Ovary (tissue), 9 donors: ENCODE results near the gene SIRPA. TPM values are rescaled to one million over a fixed set of nuclear protein-coding genes. Genes with fewer than 3 reads are reported as not detected.

ENCODE experiments used
- DNase-seq, 5 donors: peaks; one replicate each; pipeline ENCODE4 v3.0.0-alpha.2; 2019 to 2020
- H3K27ac ChIP-seq, 2 donors: fragments of 200-600 bp; one replicate each; pipeline versions ENCODE4 v1.5.1 to v1.8.0; 2019 to 2022
- H3K27me3 ChIP-seq: fragments of 200-600 bp; one replicate; pipeline ENCODE4 v1.8.0; 2022
- H3K36me3 ChIP-seq: fragments of 200-600 bp; sonication (generic); one replicate; pipeline ENCODE4 v1.5.1; 2019
- H3K4me1 ChIP-seq: one replicate; pipeline ENCODE4 v1.8.1; 2013; ENCODE audit warnings: mild to moderate bottlenecking, moderate library complexity; ENCODE audit not compliant: insufficient read depth
- H3K4me3 ChIP-seq: fragments of 200-600 bp; sonication (generic); one replicate; pipeline ENCODE4 v1.5.1; 2017
- H3K9me3 ChIP-seq, 2 donors: fragments of 200-600 bp in 1 of 2; sonication (generic) in 1 of 2; one replicate each; pipeline versions ENCODE4 v1.5.1 to v1.8.1; 2013 to 2019; ENCODE audit warnings: mild to moderate bottlenecking in 1 of 2, moderate library complexity in 1 of 2
- EP300 ChIP-seq: sonication (generic); formaldehyde crosslinking; IDR thresholded peaks from one replicate; pipeline ENCODE4 v1.6.1; 2017; ENCODE audit warnings: antibody characterized with exemption
- POLR2A ChIP-seq: fragments of 450-650 bp; IDR thresholded peaks from one replicate; pipeline ENCODE4 v1.6.1; 2017; ENCODE audit warnings: antibody characterized with exemption, mild to moderate bottlenecking, moderate library complexity
- whole genome bisulfite sequencing, 3 donors: extraction: QIAGEN DNeasy Blood & Tissue Kit in 1 of 3; methylation state at CpG; one replicate each; pipeline versions ENCODE4 v1.1.5 to v1.1.7; 2013 to 2017; 5-methylcytosine and 5-hydroxymethylcytosine counted together
- intact Hi-C, 4 donors: fragments of 100-400 bp; cut with DNase I; formaldehyde crosslinking; loops; one replicate each; pipeline versions ENCODE4 v1.11.0 to v1.15.1; 2022 to 2023
- polyA plus RNA-seq, 2 donors: library from polyadenylated mRNA; stranded (reverse); fragments of 200-250 nt in 1 of 2; fragments of 350-450 nt in 1 of 2; fragmentation: Illumina TruSeq in 1 of 2; extraction: RNeasy Lipid Tissue Mini Kit (QIAGEN cat#74804) in 1 of 2; gene quantifications; one replicate each; pipeline ENCODE4 v1.2.3, GENCODE V29; 2013 to 2014
- total RNA-seq, 7 donors: library from RNA; depleted of rRNA in 2 of 7; stranded (reverse); fragments of >200 nt in 2 of 7; fragmentation: NEBNext Ultra II Directional in 3 of 7; extraction: Animal tissue kit (Norgen Biotek cat#: 25700) in 3 of 7; gene quantifications; one replicate each; pipeline versions ENCODE4 v1.1.0 to v1.2.4, GENCODE V29; 2016 to 2023
- TF ChIP-seq, protein P1 (sequence below), 3 donors: fragments of 450-650 bp in 2 of 3; fragments of 200-600 bp in 1 of 3; IDR thresholded peaks; one replicate each; pipeline versions ENCODE4 v1.5.1 to v1.8.0; 2016 to 2022; ENCODE audit warnings: antibody characterized with exemption in 3 of 3, mild to moderate bottlenecking in 1 of 3
- donor health status: DM: no; HTN: no; CAD: no; lungs with moderate emphysema.
- donor health status: DM: no; HTN: no; CAD: no.
- donor health status: Bipolar disorder and iron deficiency.
- donor health status: DM: yes; HTN: yes; CAD: no.
- donor health status: DM: no; HTN: no; CAD: no.
- donor health status: DM: yes; HTN: yes; CAD: no.

The SIRPA gene
- total and polyA plus RNA-seq, 9 donors = 15.7 to 45.6 (median 28.3) TPM

DNA sequence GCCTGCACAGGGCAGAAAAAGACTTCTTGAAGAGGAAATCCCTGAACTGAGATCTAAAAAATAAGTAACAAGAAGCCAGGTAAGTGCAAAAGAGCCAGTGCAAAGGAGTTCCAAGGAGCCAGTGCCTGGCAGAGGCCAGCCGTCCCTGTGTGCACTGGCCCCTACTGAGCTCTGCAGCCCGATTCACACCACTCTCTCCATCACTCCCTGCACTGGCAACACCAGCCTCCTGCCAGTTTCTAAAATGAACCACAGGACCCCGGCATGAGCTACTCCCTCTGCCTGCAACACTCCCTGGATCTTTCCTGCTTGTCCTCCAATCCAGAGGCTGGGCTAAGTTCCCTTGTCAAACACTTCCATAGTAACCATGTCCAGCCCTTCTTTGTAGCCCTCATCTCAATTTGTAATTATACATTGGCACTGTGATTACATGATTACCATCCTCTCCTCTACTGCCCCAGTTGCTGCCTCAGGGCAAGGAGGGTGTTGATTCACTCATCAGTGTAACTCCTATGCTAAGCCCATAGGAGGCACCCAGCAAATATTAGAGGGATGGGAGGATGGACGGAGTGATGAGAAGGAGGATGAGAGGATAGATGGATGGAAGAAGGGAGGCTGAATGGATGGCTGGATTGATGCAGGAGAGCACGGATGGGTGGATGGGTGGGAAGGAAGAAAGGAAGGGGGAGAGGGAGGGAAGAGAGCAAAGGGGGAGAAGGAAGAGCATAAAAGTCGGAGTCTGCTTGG is 49.3 kb downstream of the SIRPA start:
- no peak overlapping the region for H3K27ac ChIP-seq
- peaks cover 7% of the 10 kb centered on the region for H3K4me1 ChIP-seq
- no peak for DNase-seq
- TF ChIP-seq POLR2A = no peak
- TF ChIP-seq, protein P1, sequence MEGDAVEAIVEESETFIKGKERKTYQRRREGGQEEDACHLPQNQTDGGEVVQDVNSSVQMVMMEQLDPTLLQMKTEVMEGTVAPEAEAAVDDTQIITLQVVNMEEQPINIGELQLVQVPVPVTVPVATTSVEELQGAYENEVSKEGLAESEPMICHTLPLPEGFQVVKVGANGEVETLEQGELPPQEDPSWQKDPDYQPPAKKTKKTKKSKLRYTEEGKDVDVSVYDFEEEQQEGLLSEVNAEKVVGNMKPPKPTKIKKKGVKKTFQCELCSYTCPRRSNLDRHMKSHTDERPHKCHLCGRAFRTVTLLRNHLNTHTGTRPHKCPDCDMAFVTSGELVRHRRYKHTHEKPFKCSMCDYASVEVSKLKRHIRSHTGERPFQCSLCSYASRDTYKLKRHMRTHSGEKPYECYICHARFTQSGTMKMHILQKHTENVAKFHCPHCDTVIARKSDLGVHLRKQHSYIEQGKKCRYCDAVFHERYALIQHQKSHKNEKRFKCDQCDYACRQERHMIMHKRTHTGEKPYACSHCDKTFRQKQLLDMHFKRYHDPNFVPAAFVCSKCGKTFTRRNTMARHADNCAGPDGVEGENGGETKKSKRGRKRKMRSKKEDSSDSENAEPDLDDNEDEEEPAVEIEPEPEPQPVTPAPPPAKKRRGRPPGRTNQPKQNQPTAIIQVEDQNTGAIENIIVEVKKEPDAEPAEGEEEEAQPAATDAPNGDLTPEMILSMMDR (IDR thresholded peaks at IDR 0.05) = no peak
- TF ChIP-seq EP300 = no peak
- intact Hi-C loops = loop anchor here in 1 of 4 donors (5.0 kb wide), 1 partner anchor 57 kb away; no protein-coding TSS in a partner anchor
- no peaks in the 10 kb centered on the region for H3K36me3 ChIP-seq
- WGBS, 3 donors = 80 to 81% (median 80%) methylated on average over 6 of the region's 6 CpGs
- no peak overlapping the region for H3K4me3 ChIP-seq
- no peaks in the 10 kb centered on the region for H3K27me3 ChIP-seq
- no peaks in the 10 kb centered on the region for H3K9me3 ChIP-seq

DNA sequence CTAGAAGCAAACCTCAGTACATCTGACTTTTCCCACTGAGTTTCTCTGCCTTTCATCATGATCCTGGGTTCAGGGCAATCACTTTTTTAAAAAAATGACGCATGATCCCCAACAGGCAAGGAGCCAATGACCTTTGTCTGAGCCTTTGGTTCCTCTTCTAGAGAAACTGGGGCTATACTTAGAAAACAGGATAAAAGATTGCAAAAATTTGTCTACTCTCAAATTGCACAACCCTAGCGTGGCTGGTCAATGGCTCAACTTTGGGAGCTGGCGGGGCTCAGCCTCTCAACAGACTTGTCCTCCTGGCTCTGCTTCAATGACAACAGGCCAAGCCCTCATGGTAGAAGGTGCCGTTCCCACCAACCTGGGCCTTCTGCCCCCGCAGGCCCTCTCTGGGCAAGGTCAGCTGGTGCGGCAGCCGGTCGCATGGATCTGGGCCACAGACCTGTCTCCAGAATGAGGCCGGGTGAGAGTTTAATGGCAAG is 50.0 kb downstream of the SIRPA start:
- H3K36me3 ChIP-seq = no peaks in the 10 kb centered on the region
- no peak overlapping the region for H3K4me3 ChIP-seq
- peaks cover 7% of the 10 kb centered on the region for H3K4me1 ChIP-seq
- intact Hi-C loops = loop anchor here in 1 of 4 donors (5.0 kb wide), 1 partner anchor 58 kb away; no protein-coding TSS in a partner anchor
- 62 to 70% (median 65%) methylated on average over 9 of the region's 9 CpGs for WGBS, 3 donors
- peak; percentile 35 for TF ChIP-seq EP300
- TF ChIP-seq, protein P1 (IDR thresholded peaks at IDR 0.05) = no peak
- TF ChIP-seq POLR2A = no peak
- no peak overlapping the region for H3K27ac ChIP-seq
- DNase-seq = peak; percentile 33 to 81 (median 68)
- no peaks in the 10 kb centered on the region for H3K9me3 ChIP-seq
- no peaks in the 10 kb centered on the region for H3K27me3 ChIP-seq

DNA sequence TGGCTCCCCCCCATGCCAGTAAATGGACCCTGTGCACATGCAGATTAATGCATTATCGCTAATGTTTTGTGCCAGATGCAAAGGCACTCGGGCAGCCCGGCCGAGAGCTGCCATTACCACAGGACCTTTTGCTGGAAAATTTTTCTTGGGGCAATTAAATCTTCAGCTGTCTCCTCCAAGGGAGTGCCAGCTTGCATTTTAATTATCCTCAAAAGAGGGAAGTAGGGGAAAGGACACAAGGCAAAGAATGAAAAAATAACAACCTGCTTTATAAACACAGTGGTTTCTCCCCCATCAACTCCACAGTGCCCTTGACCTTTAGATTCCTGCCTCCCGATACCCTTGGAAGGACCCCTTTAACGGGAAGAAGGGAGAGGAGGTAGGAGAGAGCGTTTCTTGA is 50.5 kb downstream of the SIRPA start:
- no peak overlapping the region for H3K27ac ChIP-seq
- peaks cover 7% of the 10 kb centered on the region for H3K4me1 ChIP-seq
- TF ChIP-seq, protein P1 (IDR thresholded peaks at IDR 0.05) = no peak
- TF ChIP-seq EP300 (no peak), POLR2A (no peak)
- H3K4me3 ChIP-seq = no peak overlapping the region
- peak in 1 of 5 donors; percentile 1 for DNase-seq
- intact Hi-C loops = loop anchor here in 1 of 4 donors (5.0 kb wide), 1 partner anchor 58 kb away; no protein-coding TSS in a partner anchor
- no peaks in the 10 kb centered on the region for H3K27me3 ChIP-seq
- no peaks in the 10 kb centered on the region for H3K9me3 ChIP-seq
- no peaks in the 10 kb centered on the region for H3K36me3 ChIP-seq
- 30 to 61% (median 32%) methylated on average over 7 of the region's 7 CpGs for WGBS, 3 donors

DNA sequence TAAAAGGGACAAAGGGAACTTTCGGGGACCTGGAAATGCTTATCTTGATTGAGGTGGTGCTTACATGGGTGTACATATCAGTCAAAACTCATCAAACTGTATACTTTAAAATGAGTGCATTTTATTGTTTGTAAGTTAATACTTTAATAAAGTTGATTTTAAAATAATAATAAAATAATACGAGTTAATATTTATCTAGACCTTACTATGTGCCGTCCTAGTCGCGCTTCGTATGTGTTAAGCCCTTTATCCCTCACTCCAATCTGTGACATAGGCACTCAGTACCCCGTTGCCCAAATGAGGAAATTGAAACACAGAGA is 51.2 kb downstream of the SIRPA start:
- Histone ChIP-seq H3K27me3 (no peaks in the 10 kb centered on the region), H3K4me1 (peaks cover 7% of the 10 kb centered on the region), H3K36me3 (no peaks in the 10 kb centered on the region), H3K9me3 (no peaks in the 10 kb centered on the region), H3K4me3 (no peak overlapping the region), H3K27ac (peak overlapping the region in 1 of 2 donors; percentile 15)
- WGBS, 3 donors = 69 to 80% (median 79%) methylated on average over 7 of the region's 7 CpGs
- no peak for TF ChIP-seq EP300
- TF ChIP-seq POLR2A = no peak
- TF ChIP-seq, protein P1 (IDR thresholded peaks at IDR 0.05) = no peak
- DNase-seq = no peak
- intact Hi-C loops = loop anchor here in 1 of 4 donors (5.0 kb wide), 1 partner anchor 59 kb away; no protein-coding TSS in a partner anchor
